Chondrocyte (in vitro differentiated cells): ENCODE results near the gene TRAPPC13. TPM values are rescaled to one million over a fixed set of nuclear protein-coding genes. Genes with fewer than 3 reads are reported as not detected.

Source experiments
- DNase-seq: peaks from one replicate; pipeline ENCODE4 v3.0.0; 2021; ENCODE audit warnings: mixed read lengths, low spot score
- H3K27ac Mint-ChIP-seq: one replicate; pipeline ENCODE4 v1.8.0; 2021; ENCODE audit warnings: mild to moderate bottlenecking, moderate library complexity, mixed read lengths; ENCODE audit not compliant: unreplicated experiment
- H3K27me3 Mint-ChIP-seq: 2 replicates; pipeline ENCODE4 v1.8.0; 2021; ENCODE audit warnings: low read depth, mixed read lengths
- H3K36me3 Mint-ChIP-seq: 2 replicates; pipeline ENCODE4 v1.8.0; 2021; ENCODE audit warnings: low read depth, mixed read lengths
- H3K4me1 Mint-ChIP-seq: 2 replicates; pipeline ENCODE4 v1.8.0; 2021; ENCODE audit warnings: low read depth, mild to moderate bottlenecking, mixed read lengths
- H3K4me3 Mint-ChIP-seq: one replicate; pipeline ENCODE4 v1.8.0; 2021; ENCODE audit warnings: mild to moderate bottlenecking, moderate library complexity, mixed read lengths; ENCODE audit not compliant: unreplicated experiment
- H3K9me3 Mint-ChIP-seq: 2 replicates; pipeline ENCODE4 v1.8.0; 2021; ENCODE audit warnings: low read depth, mixed read lengths
- CTCF ChIP-seq: fragments of 200-600 bp; sonication (generic); IDR thresholded peaks from 2 replicates; pipeline ENCODE4 v1.5.0; 2021; ENCODE audit warnings: antibody characterized with exemption, mild to moderate bottlenecking, moderate library complexity
- total RNA-seq: library from RNA; stranded (reverse); gene quantifications from 3 replicates; pipeline ENCODE4 v1.2.1, GENCODE V29; 2021

The TRAPPC13 gene
- total RNA-seq, 1 donor from 2014 or later = 18.6 TPM

- no peak overlapping the region for H3K4me3 Mint-ChIP-seq
- no peak for DNase-seq
- H3K27me3 Mint-ChIP-seq = no peaks in the 10 kb centered on the region
- peaks cover 7% of the 10 kb centered on the region for H3K36me3 Mint-ChIP-seq
- no peak for TF ChIP-seq CTCF
- H3K27ac Mint-ChIP-seq = no peak overlapping the region
- H3K9me3 Mint-ChIP-seq = no peaks in the 10 kb centered on the region
- peaks cover 5% of the 10 kb centered on the region for H3K4me1 Mint-ChIP-seq
These were observed 6.2 kb downstream of the TRAPPC13 start for GRCh38 chr5:65630981-65631380.

GRCh38 chr5:65640240-65640639 is 15.4 kb downstream of the TRAPPC13 start:
- no peaks in the 10 kb centered on the region for H3K9me3 Mint-ChIP-seq
- no peak for TF ChIP-seq CTCF
- no peaks in the 10 kb centered on the region for H3K27me3 Mint-ChIP-seq
- peaks cover 21% of the 10 kb centered on the region for H3K36me3 Mint-ChIP-seq
- no peaks in the 10 kb centered on the region for H3K4me1 Mint-ChIP-seq
- H3K27ac Mint-ChIP-seq = no peak overlapping the region
- no peak overlapping the region for H3K4me3 Mint-ChIP-seq
- DNase-seq = no peak

GRCh38 chr5:65646938-65647337 is 22.1 kb downstream of the TRAPPC13 start:
- H3K27ac Mint-ChIP-seq = no peak overlapping the region

GRCh38 chr5:65647941-65648340 is 23.1 kb downstream of the TRAPPC13 start:
- H3K27ac Mint-ChIP-seq = no peak overlapping the region
- no peaks in the 10 kb centered on the region for H3K4me1 Mint-ChIP-seq
- DNase-seq = no peak
- H3K9me3 Mint-ChIP-seq = no peaks in the 10 kb centered on the region
- H3K27me3 Mint-ChIP-seq = no peaks in the 10 kb centered on the region
- no peak overlapping the region for H3K4me3 Mint-ChIP-seq
- TF ChIP-seq CTCF = no peak
- peaks cover 11% of the 10 kb centered on the region for H3K36me3 Mint-ChIP-seq

More at GRCh38 chr5:65646938-65647337, 22.1 kb downstream of the TRAPPC13 start:
- H3K4me3 Mint-ChIP-seq = no peak overlapping the region
- TF ChIP-seq CTCF = no peak
- H3K9me3 Mint-ChIP-seq = no peaks in the 10 kb centered on the region
- H3K36me3 Mint-ChIP-seq = peaks cover 11% of the 10 kb centered on the region
- no peaks in the 10 kb centered on the region for H3K27me3 Mint-ChIP-seq
- H3K4me1 Mint-ChIP-seq = no peaks in the 10 kb centered on the region
- no peak for DNase-seq

- TF ChIP-seq CTCF = no peak
- H3K4me3 Mint-ChIP-seq = no peak overlapping the region
- H3K36me3 Mint-ChIP-seq = peaks cover 5% of the 10 kb centered on the region
- H3K27ac Mint-ChIP-seq = no peak overlapping the region
- H3K4me1 Mint-ChIP-seq = no peaks in the 10 kb centered on the region
- no peaks in the 10 kb centered on the region for H3K27me3 Mint-ChIP-seq
- H3K9me3 Mint-ChIP-seq = no peaks in the 10 kb centered on the region
- DNase-seq = no peak
These were observed 26.3 kb downstream of the TRAPPC13 start for GRCh38 chr5:65651144-65651543.
